Liver (tissue), 9 donors: Measurements from ENCODE around the gene SNAI1. TPM values are rescaled to one million over a fixed set of nuclear protein-coding genes. Genes with fewer than 3 reads are reported as not detected.

ENCODE experiments used
- DNase-seq: peaks from one replicate; pipeline ENCODE4 v3.0.0-alpha.2; 2017; ENCODE audit warnings: low spot score
- H3K27ac ChIP-seq, 2 donors: one replicate each; pipeline ENCODE4 v1.7.0; 2013; ENCODE audit warnings: inconsistent platforms in 2 of 2, low read length in 2 of 2, control low read depth in 1 of 2, low read depth in 1 of 2, mild to moderate bottlenecking in 1 of 2
- H3K27me3 ChIP-seq, 4 donors: one replicate each; pipeline versions ENCODE4 v1.6.1 to v1.7.0; 2013; ENCODE audit warnings: low read length in 3 of 4, inconsistent platforms in 1 of 4, mild to moderate bottlenecking in 1 of 4, moderate library complexity in 1 of 4; ENCODE audit not compliant: control insufficient read depth in 4 of 4, insufficient read depth in 4 of 4
- H3K36me3 ChIP-seq, 4 donors: one replicate each; pipeline versions ENCODE4 v1.6.1 to v1.7.0; 2013; ENCODE audit warnings: low read length in 3 of 4, mild to moderate bottlenecking in 3 of 4, low read depth in 1 of 4, moderate library complexity in 1 of 4; ENCODE audit not compliant: control insufficient read depth in 4 of 4, insufficient read depth in 3 of 4
- H3K4me1 ChIP-seq, 4 donors: one replicate each; pipeline versions ENCODE4 v1.6.1 to v1.7.0; 2013; ENCODE audit warnings: low read length in 3 of 4, mild to moderate bottlenecking in 3 of 4, moderate library complexity in 1 of 4; ENCODE audit not compliant: control insufficient read depth in 4 of 4, insufficient read depth in 4 of 4
- H3K4me3 ChIP-seq, 3 donors: one replicate each; pipeline versions ENCODE4 v1.6.1 to v1.7.0; 2013; ENCODE audit warnings: low read length in 3 of 3, control low read depth in 1 of 3, low read depth in 1 of 3, mild to moderate bottlenecking in 1 of 3
- H3K9ac ChIP-seq, 2 donors: one replicate each; pipeline ENCODE4 v1.7.0; 2013; ENCODE audit warnings: low read length in 2 of 2, mild to moderate bottlenecking in 2 of 2, moderate library complexity in 2 of 2, control low read depth in 1 of 2, low read depth in 1 of 2
- H3K9me3 ChIP-seq, 4 donors: one replicate each; pipeline versions ENCODE4 v1.6.1 to v1.7.0; 2013; ENCODE audit warnings: low read length in 3 of 4; ENCODE audit not compliant: control insufficient read depth in 4 of 4
- CTCF ChIP-seq: fragments of 150-350 bp; IDR thresholded peaks from 2 replicates; pipeline ENCODE4 v1.5.1; 2017; ENCODE audit warnings: improper control_type of control experiment, low read depth, low read length; ENCODE audit not compliant: missing input control
- EGR1 ChIP-seq, 2 donors: IDR thresholded peaks; 2 replicates each; pipeline ENCODE4 v1.6.1; 2016 to 2018; ENCODE audit warnings: antibody characterized with exemption in 2 of 2, low read depth in 2 of 2
- FOXA1 ChIP-seq: IDR thresholded peaks from 2 replicates; pipeline ENCODE4 v1.6.1; 2016; ENCODE audit warnings: antibody characterized with exemption
- FOXA2 ChIP-seq: IDR thresholded peaks from 2 replicates; pipeline ENCODE4 v1.6.1; 2016; ENCODE audit warnings: antibody characterized with exemption
- HNF4G ChIP-seq: IDR thresholded peaks from 2 replicates; pipeline ENCODE4 v1.6.1; 2016; ENCODE audit warnings: antibody characterized with exemption
- MAX ChIP-seq: IDR thresholded peaks from 2 replicates; pipeline ENCODE4 v1.6.1; 2016; ENCODE audit warnings: antibody characterized with exemption
- NR2F2 ChIP-seq: IDR thresholded peaks from 2 replicates; pipeline ENCODE4 v1.6.1; 2016; ENCODE audit warnings: antibody characterized with exemption
- RAD21 ChIP-seq, 2 donors: IDR thresholded peaks; 2 replicates each; pipeline ENCODE4 v1.6.1; 2016; ENCODE audit warnings: antibody characterized with exemption in 2 of 2, mild to moderate bottlenecking in 2 of 2
- REST ChIP-seq: IDR thresholded peaks from 2 replicates; pipeline ENCODE4 v1.6.1; 2016; ENCODE audit warnings: antibody characterized with exemption, mild to moderate bottlenecking
- RXRA ChIP-seq, 2 donors: IDR thresholded peaks; 2 replicates each; pipeline ENCODE4 v1.6.1; 2017 to 2018; ENCODE audit warnings: antibody characterized with exemption in 2 of 2, mild to moderate bottlenecking in 1 of 2
- SP1 ChIP-seq: IDR thresholded peaks from 2 replicates; pipeline ENCODE4 v1.6.1; 2018; ENCODE audit warnings: antibody characterized with exemption, mild to moderate bottlenecking
- TAF1 ChIP-seq: conservative IDR thresholded peaks from 2 replicates; pipeline ENCODE4 v1.6.1; 2016; ENCODE audit warnings: antibody characterized with exemption, mild to moderate bottlenecking
- YY1 ChIP-seq: IDR thresholded peaks from 2 replicates; pipeline ENCODE4 v1.6.1; 2016; ENCODE audit warnings: antibody characterized with exemption, mild to moderate bottlenecking
- ZBTB33 ChIP-seq: IDR thresholded peaks from 2 replicates; pipeline ENCODE4 v1.6.1; 2016; ENCODE audit warnings: antibody characterized with exemption
- WGBS: extraction: QIAGEN DNeasy Blood & Tissue Kit; methylation state at CpG from one replicate; pipeline ENCODE4 v1.1.7; 2013; 5-methylcytosine and 5-hydroxymethylcytosine counted together
- polyA plus RNA-seq, 2 donors: library from polyadenylated mRNA; stranded (reverse) in 1 of 2; unstranded in 1 of 2; fragments of 200-250 nt in 1 of 2; fragments of >200 nt in 1 of 2; fragmentation: Nextera tagmentation in 1 of 2; extraction: Ambion mirVana in 1 of 2; gene quantifications; one replicate each; pipeline versions ENCODE4 v1.2.1 to v1.2.3, GENCODE V29; 2013 to 2015
- total RNA-seq, 2 donors: library from RNA; depleted of rRNA; stranded (reverse); fragments of >200 nt; gene quantifications; one replicate each; pipeline ENCODE4 v1.2.3, GENCODE V29; 2014
- donor health status: healthy.
- donor health status: healthy.
- donor health status: healthy.
- donor health status: healthy.
- donor health status: healthy.

SNAI1 gene
- total and polyA plus RNA-seq, 4 donors, result 0.28 to 3.4 (median 0.60) TPM

GRCh38 chr20:50034567-50035180 lies 51.9 kb downstream of the SNAI1 start:
- Histone ChIP-seq H3K27me3 (no peaks in the 10 kb centered on the region), H3K4me1 (peaks cover 0 to 7% (median 2%) of the 10 kb centered on the region in 4 donors), H3K27ac (peak overlapping the region; percentile 28 to 30), H3K9me3 (no peaks in the 10 kb centered on the region), H3K9ac (no peak overlapping the region), H3K36me3 (no peaks in the 10 kb centered on the region), H3K4me3 (no peak overlapping the region)
- 95% methylated on average over 9 of the region's 9 CpGs for WGBS
- TF ChIP-seq SP1 (no peak), YY1 (no peak), HNF4G (no peak), ZBTB33 (no peak), NR2F2 (no peak)
- no peak for DNase-seq

- WGBS, result 93% methylated on average over 3 of the region's 3 CpGs
- no peak overlapping the region for H3K9ac ChIP-seq
- TF ChIP-seq TAF1 (no peak), CTCF (no peak), YY1 (no peak), ZBTB33 (no peak), FOXA2 (no peak), EGR1 (IDR thresholded peaks at IDR 0.05; ENCODE audit: low read depth in 2 of 2) (no peak), MAX (no peak), RXRA (IDR thresholded peaks at IDR 0.05) (no peak), RAD21 (IDR thresholded peaks at IDR 0.05) (no peak), FOXA1 (no peak), REST (no peak)
Observed at GRCh38 chr20:50036703-50037102, 53.9 kb downstream of the SNAI1 start.

More at GRCh38 chr20:50036703-50037102, 53.9 kb downstream of the SNAI1 start:
- no peak for DNase-seq
- H3K27me3 ChIP-seq, result no peaks in the 10 kb centered on the region
- no peak overlapping the region for H3K4me3 ChIP-seq
- H3K4me1 ChIP-seq, result no peaks in the 10 kb centered on the region
- no peaks in the 10 kb centered on the region for H3K9me3 ChIP-seq
- no peak overlapping the region for H3K27ac ChIP-seq
- no peaks in the 10 kb centered on the region for H3K36me3 ChIP-seq
